ENCODE data around the gene OR52K1. TPM values are rescaled to one million over a fixed set of nuclear protein-coding genes. Genes with fewer than 3 reads are reported as not detected.

Gene OR52K1
- polyA plus RNA-seq, 1 of the 3 experiments (the other 2 are of a cell fraction), result not detected

DNA sequence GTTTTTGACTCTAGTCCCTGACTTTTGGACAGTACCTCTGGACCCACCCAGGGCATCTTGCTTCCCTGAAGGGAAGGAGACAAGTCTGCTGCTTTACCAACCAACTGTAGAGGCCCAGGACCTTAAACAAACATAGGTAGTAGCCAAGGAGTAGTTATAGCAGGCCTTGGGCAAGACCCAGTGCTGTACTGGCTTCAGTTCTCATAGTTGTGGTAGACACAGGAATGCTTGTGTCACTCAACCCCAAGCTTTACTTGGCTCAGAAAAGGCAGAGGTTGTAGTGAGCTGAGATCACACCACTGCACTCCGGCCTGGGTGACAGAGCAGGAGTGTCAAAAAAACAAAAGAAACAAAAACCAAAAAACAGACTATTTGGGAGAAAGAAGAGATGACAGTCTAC, 41.2 kb downstream of the OR52K1 start:
- H3K4me2 ChIP-seq, result no peak overlapping the region
- no peaks in the 10 kb centered on the region for H4K20me1 ChIP-seq (ENCODE audit: insufficient read depth)
- H3K79me2 ChIP-seq (ENCODE audit: insufficient read depth), result no peaks in the 10 kb centered on the region
- no peak overlapping the region for H3K9ac ChIP-seq
- TF ChIP-seq, protein P1, sequence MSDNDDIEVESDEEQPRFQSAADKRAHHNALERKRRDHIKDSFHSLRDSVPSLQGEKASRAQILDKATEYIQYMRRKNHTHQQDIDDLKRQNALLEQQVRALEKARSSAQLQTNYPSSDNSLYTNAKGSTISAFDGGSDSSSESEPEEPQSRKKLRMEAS (IDR thresholded peaks at IDR 0.05; ENCODE audit: low read depth), result no peak
- TF ChIP-seq IRF3 (IDR thresholded peaks at IDR 0.05; ENCODE audit: low read depth, low read length), result no peak
- TF ChIP-seq, protein P2, sequence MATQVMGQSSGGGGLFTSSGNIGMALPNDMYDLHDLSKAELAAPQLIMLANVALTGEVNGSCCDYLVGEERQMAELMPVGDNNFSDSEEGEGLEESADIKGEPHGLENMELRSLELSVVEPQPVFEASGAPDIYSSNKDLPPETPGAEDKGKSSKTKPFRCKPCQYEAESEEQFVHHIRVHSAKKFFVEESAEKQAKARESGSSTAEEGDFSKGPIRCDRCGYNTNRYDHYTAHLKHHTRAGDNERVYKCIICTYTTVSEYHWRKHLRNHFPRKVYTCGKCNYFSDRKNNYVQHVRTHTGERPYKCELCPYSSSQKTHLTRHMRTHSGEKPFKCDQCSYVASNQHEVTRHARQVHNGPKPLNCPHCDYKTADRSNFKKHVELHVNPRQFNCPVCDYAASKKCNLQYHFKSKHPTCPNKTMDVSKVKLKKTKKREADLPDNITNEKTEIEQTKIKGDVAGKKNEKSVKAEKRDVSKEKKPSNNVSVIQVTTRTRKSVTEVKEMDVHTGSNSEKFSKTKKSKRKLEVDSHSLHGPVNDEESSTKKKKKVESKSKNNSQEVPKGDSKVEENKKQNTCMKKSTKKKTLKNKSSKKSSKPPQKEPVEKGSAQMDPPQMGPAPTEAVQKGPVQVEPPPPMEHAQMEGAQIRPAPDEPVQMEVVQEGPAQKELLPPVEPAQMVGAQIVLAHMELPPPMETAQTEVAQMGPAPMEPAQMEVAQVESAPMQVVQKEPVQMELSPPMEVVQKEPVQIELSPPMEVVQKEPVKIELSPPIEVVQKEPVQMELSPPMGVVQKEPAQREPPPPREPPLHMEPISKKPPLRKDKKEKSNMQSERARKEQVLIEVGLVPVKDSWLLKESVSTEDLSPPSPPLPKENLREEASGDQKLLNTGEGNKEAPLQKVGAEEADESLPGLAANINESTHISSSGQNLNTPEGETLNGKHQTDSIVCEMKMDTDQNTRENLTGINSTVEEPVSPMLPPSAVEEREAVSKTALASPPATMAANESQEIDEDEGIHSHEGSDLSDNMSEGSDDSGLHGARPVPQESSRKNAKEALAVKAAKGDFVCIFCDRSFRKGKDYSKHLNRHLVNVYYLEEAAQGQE (IDR thresholded peaks at IDR 0.05; ENCODE audit: low read depth, low read length), result no peak
- no peak for TF ChIP-seq MEF2A (IDR thresholded peaks at IDR 0.05; ENCODE audit: borderline replicate concordance, low read depth)
- no peak for TF ChIP-seq POLR2AphosphoS5 (IDR thresholded peaks at IDR 0.05; ENCODE audit: low read depth, low read length)
- no peak for TF ChIP-seq SIN3A (IDR thresholded peaks at IDR 0.05; ENCODE audit: borderline replicate concordance, low read depth, low read length)
- no peak for TF ChIP-seq RCOR1 (IDR thresholded peaks at IDR 0.05; ENCODE audit: low read length)
- no peak for TF ChIP-seq USF1 (IDR thresholded peaks at IDR 0.05; ENCODE audit: borderline replicate concordance, low read depth)
- no peak for TF ChIP-seq ZBTB33 (IDR thresholded peaks at IDR 0.05; ENCODE audit: borderline replicate concordance, low read depth)
- TF ChIP-seq FOSL2 (IDR thresholded peaks at IDR 0.05; ENCODE audit: borderline replicate concordance, low read depth), result no peak
- TF ChIP-seq TAF1 (IDR thresholded peaks at IDR 0.05; ENCODE audit: borderline replicate concordance, low read depth, low read length), result no peak
- no peak for TF ChIP-seq PBX3 (IDR thresholded peaks at IDR 0.05)
- ChIA-PET CTCF (interaction anchor here (2.3 to 2.8 kb wide), 2 partner anchors 16 to 336 kb away, joined by 7 to 10 read pairs; no protein-coding TSS in a partner anchor), POLR2A (no interaction called here)
- no peak overlapping the region for H2AFZ ChIP-seq (ENCODE audit: low read depth)
- no peaks in the 10 kb centered on the region for H3K9me3 ChIP-seq
- H3F3A ChIP-seq (replicated peaks; ENCODE audit: insufficient read depth), result no peaks in the 10 kb centered on the region
- WGBS (ENCODE audit: low lambda C conversion rate), result 0% methylated on average over 1 of the region's 1 CpG
- no peak overlapping the region for H3K27ac ChIP-seq (ENCODE audit: low read depth in 2 of 2, low read length in 1 of 2)
- no peak for DNase-seq
- H3K9me2 ChIP-seq, result no peaks in the 10 kb centered on the region
- no peaks in the 10 kb centered on the region; the same call in 1 of the 2 replicates for H3K27me3 ChIP-seq (ENCODE audit: insufficient read depth)
- H3K36me3 ChIP-seq (replicated peaks in 1 of 2; ENCODE audit: control insufficient read depth in 1 of 2, insufficient read depth in 2 of 2, low read length in 1 of 2), result no peaks in the 10 kb centered on the region
- H3K4me1 ChIP-seq (ENCODE audit: control insufficient read depth in 1 of 2, insufficient read depth in 2 of 2, low read depth in 1 of 2, low read length in 1 of 2), result no peaks in the 10 kb centered on the region
- no peak overlapping the region for H3K4me3 ChIP-seq (ENCODE audit: low read depth in 2 of 2, low read length in 1 of 2)
